NCI-H2107 (cell line): ENCODE data around the gene NFYB.
"Not testable (repeated sequence)": the region's sequence is repeated elsewhere in the genome, so short reads cannot be mapped to it uniquely, and the experiment has no call there.

Experiments used
- DNase-seq: peaks from one replicate; lab custom pipeline; 2025; lab: John Stamatoyannopoulos, UW

NFYB gene

GRCh38 chr12:104137902-104138796 lies at the start of gene NFYB:
TSS of gene NFYB (minus strand) at chr12:104138210. CDS start at chr12:104135453, 2,757 bp downstream.
- DNase-seq: peak; percentile 91

- no peak for DNase-seq
Observed at GRCh38 chr12:104187446-104188155, 49.6 kb upstream of the NFYB start.

GRCh38 chr12:104183443-104183842 lies 45.4 kb upstream of the NFYB start:
- DNase-seq: no peak

GRCh38 chr12:104182621-104183378 lies 44.8 kb upstream of the NFYB start:
- DNase-seq: no peak

- DNase-seq: no peak
Observed at GRCh38 chr12:104182144-104182543, 44.1 kb upstream of the NFYB start.

- no peak for DNase-seq
Observed at GRCh38 chr12:104181313-104181712, 43.3 kb upstream of the NFYB start.

GRCh38 chr12:104180374-104180773 lies 42.4 kb upstream of the NFYB start:
- DNase-seq: no peak

- DNase-seq: no peak
Observed at GRCh38 chr12:104177663-104178501, 39.9 kb upstream of the NFYB start.

- DNase-seq: no peak
Observed at GRCh38 chr12:104177336-104177662, 39.3 kb upstream of the NFYB start.

- DNase-seq: no peak
Observed at GRCh38 chr12:104175726-104176247, 37.8 kb upstream of the NFYB start.

GRCh38 chr12:104173804-104174203 lies 35.8 kb upstream of the NFYB start:
- DNase-seq: not testable (repeated sequence)

GRCh38 chr12:104172570-104172947 lies 34.5 kb upstream of the NFYB start:
- DNase-seq: no peak

GRCh38 chr12:104171785-104172569 lies 34.0 kb upstream of the NFYB start:
- DNase-seq: no peak

GRCh38 chr12:104168596-104168995 lies 30.6 kb upstream of the NFYB start:
- DNase-seq: no peak

- DNase-seq: no peak
Observed at GRCh38 chr12:104167519-104168458, 29.8 kb upstream of the NFYB start.

- no peak for DNase-seq
Observed at GRCh38 chr12:104166465-104166864, 28.5 kb upstream of the NFYB start.

- no peak for DNase-seq
Observed at GRCh38 chr12:104165801-104166200, 27.8 kb upstream of the NFYB start.

GRCh38 chr12:104164634-104165033 lies 26.6 kb upstream of the NFYB start:
- DNase-seq: no peak

- no peak for DNase-seq
Observed at GRCh38 chr12:104163631-104164030, 25.6 kb upstream of the NFYB start.
